GM12872 (cell line): ENCODE data around the gene RRAGA.
A peak's percentile ranks its signal among the peaks of the same experiment; 100 is the strongest.

Source experiments
- CTCF ChIP-seq: IDR thresholded peaks from 3 replicates; pipeline ENCODE4 v1.5.1; 2011; ENCODE audit warnings: low read depth, mild to moderate bottlenecking, low read length, moderate library complexity; ENCODE audit not compliant: insufficient read depth

RRAGA gene

GRCh38 chr9:19048966-19049916 is at the start of gene RRAGA:
Gene RRAGA, plus strand, starts transcription at chr9:19049427. Its CDS starts 233 bp downstream, at chr9:19049660.
- TF ChIP-seq CTCF: peak; percentile 76

GRCh38 chr9:19000133-19000532 is 49.1 kb upstream of the RRAGA start:
- TF ChIP-seq CTCF: no peak

- TF ChIP-seq CTCF: no peak
These were observed 39.7 kb upstream of the RRAGA start for GRCh38 chr9:19009391-19009965.

- TF ChIP-seq CTCF: no peak
These were observed 31.0 kb upstream of the RRAGA start for GRCh38 chr9:19018201-19018600.

GRCh38 chr9:19020886-19021455 is 28.3 kb upstream of the RRAGA start:
- TF ChIP-seq CTCF: no peak

GRCh38 chr9:19022206-19022605 is 27.0 kb upstream of the RRAGA start:
- TF ChIP-seq CTCF: no peak

GRCh38 chr9:19023078-19023477 is 26.1 kb upstream of the RRAGA start:
- TF ChIP-seq CTCF: no peak
